BLaER1 (cell line): ENCODE measurements around the gene NUPR1.
"Not testable (repeated sequence)": the region's sequence is repeated elsewhere in the genome, so short reads cannot be mapped to it uniquely, and the experiment has no call there.

Experiments used
- H3K27ac ChIP-seq: shearing (Covaris generic); formaldehyde crosslinking; 2 replicates; pipeline ENCODE4 v1.8.1; 2022
- H3K27me3 ChIP-seq: shearing (Covaris generic); formaldehyde crosslinking; 2 replicates; pipeline ENCODE4 v1.8.1; 2022
- H3K36me3 ChIP-seq: shearing (Covaris generic); formaldehyde crosslinking; 2 replicates; pipeline ENCODE4 v1.8.1; 2022
- H3K4me1 ChIP-seq: shearing (Covaris generic); formaldehyde crosslinking; 2 replicates; pipeline ENCODE4 v1.8.1; 2022
- H3K4me2 ChIP-seq: shearing (Covaris generic); formaldehyde crosslinking; 2 replicates; pipeline ENCODE4 v1.8.1; 2022
- H3K4me3 ChIP-seq: shearing (Covaris generic); formaldehyde crosslinking; 2 replicates; pipeline ENCODE4 v1.8.1; 2022
- H3K9ac ChIP-seq: shearing (Covaris generic); formaldehyde crosslinking; 2 replicates; pipeline ENCODE4 v1.8.1; 2022
- H3K9me3 ChIP-seq: shearing (Covaris generic); formaldehyde crosslinking; 2 replicates; pipeline ENCODE4 v1.8.1; 2022
- H4K20me1 ChIP-seq: shearing (Covaris generic); formaldehyde crosslinking; 2 replicates; pipeline ENCODE4 v1.8.1; 2022
- Cebpa-rat ChIP-seq: shearing (Covaris generic); IDR thresholded peaks from 2 replicates; pipeline ENCODE4 v1.8.1; 2022

Gene NUPR1

GRCh38 chr16:28511801-28512789 lies 26.7 kb downstream of the NUPR1 start:
- Histone ChIP-seq H3K4me2 (no peak overlapping the region), H3K27ac (no peak overlapping the region), H3K9me3 (no peaks in the 10 kb centered on the region), H3K4me3 (no peak overlapping the region), H3K4me1 (peaks cover 16% of the 10 kb centered on the region), H4K20me1 (no peaks in the 10 kb centered on the region), H3K9ac (no peak overlapping the region), H3K36me3 (no peaks in the 10 kb centered on the region), H3K27me3 (no peaks in the 10 kb centered on the region)
- no peak for TF ChIP-seq Cebpa-rat

- H3K27me3 ChIP-seq = no peaks in the 10 kb centered on the region
- no peaks in the 10 kb centered on the region for H3K9me3 ChIP-seq
- H4K20me1 ChIP-seq = no peaks in the 10 kb centered on the region
- no peak for TF ChIP-seq Cebpa-rat
- H3K27ac ChIP-seq = no peak overlapping the region
- no peak overlapping the region for H3K9ac ChIP-seq
- peaks cover 22% of the 10 kb centered on the region for H3K4me1 ChIP-seq
- no peak overlapping the region for H3K4me2 ChIP-seq
- no peak overlapping the region for H3K4me3 ChIP-seq
- no peaks in the 10 kb centered on the region for H3K36me3 ChIP-seq
These were observed 27.7 kb downstream of the NUPR1 start for GRCh38 chr16:28511031-28511430.

- no peak for TF ChIP-seq Cebpa-rat
- H3K4me1 ChIP-seq = peaks cover 37% of the 10 kb centered on the region
- no peaks in the 10 kb centered on the region for H4K20me1 ChIP-seq
- no peak overlapping the region for H3K4me3 ChIP-seq
- H3K27ac ChIP-seq = no peak overlapping the region
- no peaks in the 10 kb centered on the region for H3K9me3 ChIP-seq
- H3K4me2 ChIP-seq = no peak overlapping the region
- no peak overlapping the region for H3K9ac ChIP-seq
- no peaks in the 10 kb centered on the region for H3K27me3 ChIP-seq
- no peaks in the 10 kb centered on the region for H3K36me3 ChIP-seq
These were observed 33.2 kb downstream of the NUPR1 start for GRCh38 chr16:28505489-28506137.

GRCh38 chr16:28504707-28505404 lies 33.9 kb downstream of the NUPR1 start:
- H3K4me3 ChIP-seq = no peak overlapping the region
- TF ChIP-seq Cebpa-rat = no peak
- H3K36me3 ChIP-seq = no peaks in the 10 kb centered on the region
- H3K9me3 ChIP-seq = no peaks in the 10 kb centered on the region
- no peak overlapping the region for H3K4me2 ChIP-seq
- no peak overlapping the region for H3K9ac ChIP-seq
- no peaks in the 10 kb centered on the region for H4K20me1 ChIP-seq
- H3K4me1 ChIP-seq = peaks cover 45% of the 10 kb centered on the region
- no peaks in the 10 kb centered on the region for H3K27me3 ChIP-seq
- H3K27ac ChIP-seq = no peak overlapping the region

- Histone ChIP-seq H3K36me3 (no peaks in the 10 kb centered on the region), H3K4me3 (no peak overlapping the region)
These were observed 35.1 kb downstream of the NUPR1 start for GRCh38 chr16:28503470-28504259.

GRCh38 chr16:28502290-28502689 lies 36.5 kb downstream of the NUPR1 start:
- H3K9ac ChIP-seq = no peak overlapping the region
- H4K20me1 ChIP-seq = no peaks in the 10 kb centered on the region
- no peaks in the 10 kb centered on the region for H3K9me3 ChIP-seq
- no peaks in the 10 kb centered on the region for H3K36me3 ChIP-seq
- peaks cover 40% of the 10 kb centered on the region for H3K4me1 ChIP-seq
- TF ChIP-seq Cebpa-rat = no peak
- no peak overlapping the region for H3K4me3 ChIP-seq
- no peaks in the 10 kb centered on the region for H3K27me3 ChIP-seq
- H3K27ac ChIP-seq = no peak overlapping the region
- H3K4me2 ChIP-seq = no peak overlapping the region

More at GRCh38 chr16:28503470-28504259, 35.1 kb downstream of the NUPR1 start:
- H3K27me3 ChIP-seq = no peaks in the 10 kb centered on the region
- no peaks in the 10 kb centered on the region for H3K9me3 ChIP-seq
- H3K9ac ChIP-seq = no peak overlapping the region
- H3K4me1 ChIP-seq = peaks cover 54% of the 10 kb centered on the region
- no peak for TF ChIP-seq Cebpa-rat
- no peak overlapping the region for H3K4me2 ChIP-seq
- no peaks in the 10 kb centered on the region for H4K20me1 ChIP-seq
- H3K27ac ChIP-seq = no peak overlapping the region

- Histone ChIP-seq H3K4me2 (0 out of 2 replicates have a peak overlapping the region, but pooled peaks have one; percentile 40), H3K9ac (no peak overlapping the region), H3K4me1 (peaks cover 32% of the 10 kb centered on the region), H3K4me3 (no peak overlapping the region), H3K9me3 (no peaks in the 10 kb centered on the region), H3K27ac (no peak overlapping the region), H3K27me3 (no peaks in the 10 kb centered on the region), H3K36me3 (no peaks in the 10 kb centered on the region), H4K20me1 (no peaks in the 10 kb centered on the region)
- TF ChIP-seq Cebpa-rat = no peak
These were observed 37.2 kb downstream of the NUPR1 start for GRCh38 chr16:28501258-28502232.

GRCh38 chr16:28500476-28501180 lies 38.1 kb downstream of the NUPR1 start:
- H3K36me3 ChIP-seq = not testable (repeated sequence)

More at GRCh38 chr16:28500476-28501180, 38.1 kb downstream of the NUPR1 start:
- not testable (repeated sequence) for H3K9ac ChIP-seq, H3K4me3 ChIP-seq, H4K20me1 ChIP-seq, H3K27me3 ChIP-seq, H3K9me3 ChIP-seq
- H3K4me1 ChIP-seq = peaks cover 34% of the 10 kb centered on the region
- peak overlapping the region; percentile 40 for H3K4me2 ChIP-seq
- H3K27ac ChIP-seq = peak overlapping the region; percentile 49; the same call in 1 of the 2 replicates
